ENCODE results near the gene RERE.
A peak's percentile ranks its signal among the peaks of the same experiment; 100 is the strongest.

The RERE gene

DNA sequence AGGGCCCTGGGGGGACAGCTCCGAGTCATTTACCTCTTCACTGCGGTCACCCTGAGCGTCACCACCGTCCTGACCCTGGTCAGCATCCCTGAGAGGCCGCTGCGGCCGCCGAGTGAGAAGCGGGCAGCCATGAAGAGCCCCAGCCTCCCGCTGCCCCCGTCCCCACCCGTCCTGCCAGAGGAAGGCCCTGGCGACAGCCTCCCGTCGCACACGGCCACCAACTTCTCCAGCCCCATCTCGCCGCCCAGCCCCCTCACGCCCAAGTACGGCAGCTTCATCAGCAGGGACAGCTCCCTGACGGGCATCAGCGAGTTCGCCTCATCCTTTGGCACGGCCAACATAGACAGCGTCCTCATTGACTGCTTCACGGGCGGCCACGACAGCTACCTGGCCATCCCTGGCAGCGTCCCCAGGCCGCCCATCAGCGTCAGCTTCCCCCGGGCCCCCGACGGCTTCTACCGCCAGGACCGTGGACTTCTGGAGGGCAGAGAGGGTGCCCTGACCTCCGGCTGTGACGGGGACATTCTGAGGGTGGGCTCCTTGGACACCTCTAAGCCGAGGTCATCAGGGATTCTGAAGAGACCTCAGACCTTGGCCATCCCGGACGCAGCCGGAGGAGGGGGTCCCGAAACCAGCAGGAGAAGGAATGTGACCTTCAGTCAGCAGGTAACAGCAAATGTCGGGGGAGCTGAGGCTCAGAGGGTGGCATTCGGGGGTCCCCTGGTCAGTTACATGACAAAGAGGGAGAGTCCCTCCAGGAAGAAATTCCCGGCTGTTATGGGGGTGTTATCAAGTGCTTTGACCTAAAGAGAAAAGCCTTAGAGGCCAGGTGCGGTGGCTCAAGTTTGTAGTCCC lies 486.9 kb downstream of the RERE start:
- DNase-seq (ENCODE audit: low read depth in 2 of 2), result no peak

DNA sequence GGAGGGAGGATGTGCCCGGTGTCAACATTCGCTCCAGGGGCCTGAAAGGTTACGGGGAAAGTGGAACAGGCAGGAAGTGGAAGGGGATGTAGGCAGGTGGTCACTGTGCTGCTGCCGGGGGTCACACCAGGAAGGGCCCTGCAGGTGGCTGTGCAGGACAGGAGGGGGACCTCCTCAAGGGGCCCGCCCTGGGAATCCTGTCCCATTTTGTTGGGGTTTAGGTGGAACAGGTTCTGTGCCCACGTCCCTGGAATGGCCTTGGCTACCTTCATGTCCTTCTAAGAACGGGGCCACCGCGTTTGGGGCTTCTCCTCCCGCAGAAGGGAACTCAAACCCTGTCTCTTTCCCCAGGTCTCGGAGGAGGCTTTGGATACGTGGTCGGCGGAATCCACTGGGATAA lies 487.6 kb downstream of the RERE start:
- no peak for DNase-seq (ENCODE audit: low read depth in 2 of 2)

DNA sequence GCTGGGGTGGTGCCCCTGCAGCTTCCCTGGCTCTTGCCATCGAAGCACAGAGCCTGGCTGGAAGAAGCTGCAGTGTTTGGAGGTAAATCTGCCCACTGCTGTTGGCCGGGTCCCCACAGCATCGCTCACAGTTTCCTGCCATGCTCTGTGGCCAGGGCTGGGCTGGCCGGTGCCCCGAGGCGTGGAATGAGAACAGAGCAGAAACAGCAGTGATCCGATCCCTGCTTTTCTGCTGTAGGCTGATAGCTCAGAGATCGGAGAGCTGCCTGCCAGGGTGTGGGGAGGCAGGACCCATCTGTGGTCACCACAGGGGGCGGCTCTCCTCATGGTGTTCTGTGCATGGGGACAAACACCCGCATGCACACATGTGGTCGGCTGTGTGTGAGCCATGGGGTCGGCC lies 488.0 kb downstream of the RERE start:
- no peak for DNase-seq (ENCODE audit: low read depth in 2 of 2)

DNA sequence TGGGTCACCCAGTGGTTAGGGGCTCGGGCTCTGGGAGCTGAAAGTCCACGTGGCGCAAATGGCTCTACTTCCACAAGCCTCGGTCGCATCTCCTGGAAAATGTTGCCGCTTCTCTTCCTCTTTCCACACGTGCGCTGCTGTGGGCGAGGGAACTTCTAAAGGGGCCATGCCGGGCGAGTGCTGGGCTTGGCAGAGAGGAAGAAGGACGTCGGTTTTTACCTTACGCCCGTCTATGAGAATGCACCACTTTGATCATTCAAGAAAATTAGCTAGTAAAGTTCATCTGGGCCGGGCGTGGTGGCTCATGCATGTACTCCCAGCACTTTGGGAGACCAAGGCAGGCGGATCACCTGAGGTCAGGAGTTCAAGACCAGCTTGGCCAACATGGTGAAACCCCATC lies 489.2 kb downstream of the RERE start:
- DNase-seq (ENCODE audit: low read depth in 2 of 2), result no peak

DNA sequence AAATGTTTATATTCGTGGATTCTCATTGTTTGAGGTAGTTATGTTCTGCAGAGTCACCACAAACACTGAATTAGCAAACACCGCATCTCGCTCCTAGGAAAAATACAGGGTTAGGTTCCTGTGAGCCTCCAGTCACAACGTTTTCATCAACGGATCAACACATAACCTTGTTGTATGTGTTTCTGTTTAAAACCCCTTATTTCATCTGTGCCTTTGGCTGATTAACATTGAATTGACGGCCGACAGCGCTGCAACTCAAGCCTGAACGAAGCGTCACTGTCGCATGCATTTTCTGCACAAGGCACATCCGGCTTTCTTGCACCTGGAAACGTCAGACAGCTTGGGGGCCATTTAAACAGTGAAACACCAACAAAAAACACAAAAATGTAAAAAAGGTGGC lies 491.2 kb downstream of the RERE start:
- no peak for DNase-seq (ENCODE audit: low read depth in 2 of 2)

DNA sequence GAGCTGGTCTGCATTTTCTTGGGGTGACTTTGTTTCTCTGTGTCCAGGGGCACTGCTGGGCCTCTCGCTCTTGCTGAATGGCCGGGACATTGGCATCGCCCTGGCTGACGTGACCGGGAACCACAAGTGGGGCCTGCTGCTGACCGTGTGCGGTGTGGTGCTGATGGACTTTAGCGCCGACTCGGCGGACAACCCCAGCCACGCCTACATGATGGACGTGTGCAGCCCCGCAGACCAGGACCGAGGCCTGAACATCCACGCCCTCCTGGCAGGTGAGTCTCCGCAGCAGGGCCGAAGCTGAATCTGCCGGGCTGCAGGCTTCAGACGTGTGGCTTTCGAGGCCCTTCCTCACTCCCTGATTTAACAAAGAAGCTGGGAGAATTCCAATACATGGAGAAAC lies 491.7 kb downstream of the RERE start:
- no peak for DNase-seq (ENCODE audit: low read depth in 2 of 2)

DNA sequence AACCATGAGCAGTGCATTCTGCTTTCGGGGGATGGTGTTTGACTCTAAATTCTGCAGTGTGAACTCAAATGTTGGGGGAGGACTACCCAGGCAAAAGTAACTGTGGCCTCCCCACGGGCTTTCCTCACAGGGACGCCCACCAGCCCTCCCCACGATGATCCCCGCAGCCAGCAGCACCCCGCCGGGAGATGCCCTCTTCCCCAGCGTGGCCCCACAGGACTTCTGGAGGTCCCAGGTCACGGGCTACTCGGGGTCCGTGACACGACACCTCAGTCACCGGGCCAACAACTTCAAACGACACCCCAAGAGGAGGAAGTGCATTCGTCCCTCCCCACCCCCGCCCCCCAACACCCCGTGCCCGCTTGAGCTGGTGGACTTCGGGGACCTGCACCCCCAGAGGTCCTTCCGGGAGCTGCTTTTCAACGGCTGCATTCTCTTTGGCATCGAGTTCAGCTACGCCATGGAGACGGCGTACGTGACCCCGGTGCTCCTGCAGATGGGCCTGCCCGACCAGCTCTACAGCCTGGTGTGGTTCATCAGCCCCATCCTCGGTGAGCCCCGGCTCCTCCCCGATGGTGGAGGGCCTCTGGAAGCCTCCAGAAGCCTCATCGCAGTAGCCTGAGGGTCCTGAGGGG lies 493.1 kb downstream of the RERE start:
- no peak for DNase-seq (ENCODE audit: low read depth in 2 of 2)

DNA sequence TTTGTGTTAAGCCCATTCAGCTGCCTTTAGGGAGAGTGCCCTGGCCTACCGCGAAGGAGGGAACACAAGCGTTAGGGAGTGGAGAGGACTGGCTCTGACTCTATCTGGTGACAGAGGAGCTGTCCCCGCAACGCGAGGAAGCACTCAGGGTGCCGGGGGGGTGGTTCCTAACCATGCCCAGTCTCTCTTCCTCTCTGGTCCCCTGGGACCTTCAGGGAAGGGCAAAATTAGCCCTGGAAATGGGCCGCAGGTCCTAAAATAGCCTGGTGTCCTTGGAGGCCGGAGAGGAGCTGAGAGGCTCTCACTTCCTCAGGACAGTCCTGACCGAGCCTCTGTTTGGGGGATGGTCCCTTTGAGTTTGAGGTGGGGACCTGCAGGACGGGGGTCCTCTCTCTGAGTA lies 493.7 kb downstream of the RERE start:
- no peak for DNase-seq (ENCODE audit: low read depth in 2 of 2)

DNA sequence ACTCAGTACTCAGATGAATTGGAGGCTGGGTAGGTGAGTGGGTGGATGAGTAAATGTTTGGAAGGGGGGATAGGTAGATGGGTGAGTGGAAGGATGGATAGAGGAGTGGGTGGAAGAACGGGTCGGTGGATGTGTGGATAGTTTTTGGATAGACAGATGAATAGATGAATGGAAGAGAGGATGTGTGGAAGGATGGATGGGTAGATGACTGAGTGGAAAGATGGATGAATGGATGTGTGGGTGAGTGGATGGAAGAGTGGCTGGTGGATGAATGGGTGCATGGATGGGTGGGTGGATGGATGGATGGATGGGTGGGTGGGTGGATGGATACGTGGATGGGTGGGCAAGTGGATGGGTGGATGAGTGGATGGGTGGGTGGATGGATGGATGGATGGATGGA lies 495.8 kb downstream of the RERE start:
- no peak for DNase-seq (ENCODE audit: low read depth in 2 of 2)

DNA sequence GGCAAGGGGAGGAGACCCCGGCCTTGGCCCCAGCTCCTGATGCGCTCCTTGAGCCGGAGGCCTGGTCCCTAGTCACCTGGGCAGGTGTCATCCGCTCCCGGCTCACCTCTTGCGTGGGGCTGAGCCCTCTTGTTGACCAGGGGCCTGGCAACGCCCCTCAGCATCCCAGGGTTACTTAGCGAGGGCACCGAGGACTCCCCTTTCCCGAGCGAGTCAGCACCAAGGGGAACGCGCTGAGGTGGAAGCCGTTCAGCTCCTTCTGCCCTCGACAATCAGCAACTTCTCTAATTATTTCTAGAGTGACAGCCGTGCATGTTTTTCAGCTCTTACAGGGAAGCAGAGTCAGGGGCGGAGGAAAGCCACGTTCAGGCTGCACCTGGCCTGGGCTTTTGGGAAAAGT lies 499.0 kb downstream of the RERE start:
- DNase-seq (ENCODE audit: low read depth in 2 of 2), result no peak

DNA sequence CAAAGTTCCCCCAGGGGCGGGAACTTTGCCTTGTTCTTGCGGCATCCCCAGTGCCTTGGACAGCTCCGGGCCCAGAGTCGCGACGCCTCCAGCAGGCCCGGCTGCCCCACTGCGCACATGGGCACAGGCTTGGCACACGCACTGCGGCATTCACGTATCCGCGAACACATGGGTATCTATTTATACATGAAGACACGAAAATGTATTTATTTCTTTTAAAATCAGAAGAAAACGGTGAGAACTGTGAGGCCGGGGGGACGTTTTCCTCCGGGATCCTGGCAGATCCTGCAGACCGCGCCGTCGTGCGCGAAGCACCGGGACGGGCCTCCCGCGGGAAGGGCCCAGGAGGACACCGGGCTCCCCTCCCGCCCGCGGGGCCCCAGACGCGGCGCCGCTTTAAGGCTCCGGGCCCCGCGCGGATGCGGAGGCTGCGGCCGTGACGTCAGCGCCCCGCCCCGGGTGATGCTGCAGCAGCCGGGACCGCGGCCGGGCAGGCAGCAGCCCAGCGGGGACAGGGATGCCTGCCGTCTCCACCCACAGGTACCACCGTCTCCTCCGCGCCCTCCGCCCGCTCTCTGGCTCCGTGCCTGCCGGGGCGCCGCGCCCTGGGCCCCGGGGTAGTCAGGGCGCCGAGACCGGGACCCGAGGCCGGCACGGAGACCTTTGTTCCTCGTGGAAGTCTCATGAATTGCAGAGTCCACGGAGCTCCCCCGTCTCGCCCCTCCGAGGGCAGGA lies 499.6 kb downstream of the RERE start, which contains the start of gene SLC45A1:
Gene SLC45A1 (plus strand): TSS at position 468 of the 735 bp plus-strand sequence. CDS start 6,216 bp downstream, outside the sequence.
- DNase-seq (ENCODE audit: low read depth in 2 of 2), result peak; percentile 67 to 84

DNA sequence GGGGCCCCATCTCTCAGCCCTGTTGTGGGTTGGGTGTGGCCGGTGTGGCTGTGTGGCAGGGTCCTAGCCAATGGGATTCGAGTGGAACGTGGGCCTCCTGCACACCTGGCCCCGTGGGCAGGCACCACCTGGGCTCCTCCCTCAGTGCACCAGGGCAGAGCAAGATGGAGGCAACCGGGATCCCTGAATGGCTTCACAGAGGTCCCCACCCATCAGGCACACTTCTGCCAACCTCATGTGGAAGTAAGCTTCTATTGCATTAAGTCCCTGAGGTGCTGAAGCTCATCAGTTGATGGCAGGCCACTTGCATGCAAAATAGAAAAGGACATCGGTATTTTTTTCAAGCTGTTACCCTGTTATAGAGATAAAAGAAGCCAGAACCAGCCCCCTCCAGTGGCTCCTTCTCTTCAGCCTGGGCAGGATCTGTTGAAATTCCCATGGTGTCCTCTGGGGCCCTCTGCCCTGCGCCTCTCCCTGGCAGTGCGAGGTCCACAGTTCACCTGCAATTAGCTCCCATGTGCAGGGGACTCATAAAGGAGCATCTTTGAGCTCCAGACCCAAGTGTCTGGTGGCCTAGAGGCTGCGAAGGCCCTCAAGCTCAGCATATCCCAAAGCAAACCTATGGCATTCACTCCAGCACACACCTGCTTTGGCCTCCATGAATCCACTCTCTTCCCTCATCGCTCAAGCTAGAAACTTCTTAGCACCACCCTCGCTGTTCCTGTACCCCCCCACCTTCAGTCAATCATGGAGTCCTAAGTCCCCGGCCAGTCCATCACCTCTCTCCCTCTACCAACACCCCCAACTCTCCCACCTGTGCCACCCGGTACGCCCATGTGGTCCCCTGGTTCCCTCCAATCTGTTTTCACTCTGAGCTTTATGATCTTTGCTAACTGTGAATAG lies 501.6 kb downstream of the RERE start:
- no peak for DNase-seq (ENCODE audit: low read depth in 2 of 2)

DNA sequence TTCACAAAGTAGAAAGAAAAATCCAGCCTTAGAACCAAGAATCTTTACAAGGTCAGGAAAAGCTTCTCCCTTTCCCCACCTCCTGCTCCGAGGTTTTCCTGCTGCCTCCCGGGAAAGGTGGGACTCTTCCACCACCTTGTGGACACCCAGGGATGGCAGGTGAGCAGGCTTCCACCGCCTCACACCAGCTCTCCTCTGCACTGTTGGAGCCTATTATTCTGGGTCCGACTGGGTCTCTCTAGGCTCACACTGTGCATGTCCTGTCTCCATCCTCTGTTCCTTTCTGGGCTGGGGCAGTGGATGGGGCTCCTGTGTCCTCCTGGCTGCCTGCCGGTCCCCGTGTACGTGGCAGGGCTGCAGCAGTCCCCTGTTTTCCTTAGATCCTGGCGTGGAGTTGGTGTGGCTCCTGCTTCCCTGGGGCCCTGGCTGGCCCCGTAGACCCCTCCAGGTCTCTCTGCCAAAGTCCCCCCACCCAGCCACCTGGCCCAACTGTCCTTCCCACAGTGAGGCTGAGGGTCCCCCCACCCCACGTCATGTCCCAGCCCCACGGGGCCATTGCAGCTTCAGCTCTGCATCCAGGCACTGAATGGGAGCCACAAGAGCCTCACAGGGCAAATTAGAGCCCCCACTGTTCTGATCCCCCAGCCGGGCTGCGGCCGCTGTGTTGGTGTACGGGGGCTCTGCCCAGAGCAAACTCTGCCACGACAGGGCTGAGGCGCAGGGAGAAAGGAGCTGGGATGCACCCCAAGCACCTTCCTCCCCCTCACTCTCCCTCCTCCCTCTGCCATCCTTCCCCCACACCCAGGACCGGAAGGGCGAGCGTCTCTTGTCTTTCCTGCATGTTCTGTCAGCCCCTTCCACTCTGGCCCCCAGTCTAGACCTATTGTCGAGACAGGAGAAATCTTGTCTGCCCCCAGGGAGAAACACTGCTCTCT lies 502.8 kb downstream of the RERE start:
- peak; percentile 23 to 29 for DNase-seq (ENCODE audit: low read depth in 2 of 2)

DNA sequence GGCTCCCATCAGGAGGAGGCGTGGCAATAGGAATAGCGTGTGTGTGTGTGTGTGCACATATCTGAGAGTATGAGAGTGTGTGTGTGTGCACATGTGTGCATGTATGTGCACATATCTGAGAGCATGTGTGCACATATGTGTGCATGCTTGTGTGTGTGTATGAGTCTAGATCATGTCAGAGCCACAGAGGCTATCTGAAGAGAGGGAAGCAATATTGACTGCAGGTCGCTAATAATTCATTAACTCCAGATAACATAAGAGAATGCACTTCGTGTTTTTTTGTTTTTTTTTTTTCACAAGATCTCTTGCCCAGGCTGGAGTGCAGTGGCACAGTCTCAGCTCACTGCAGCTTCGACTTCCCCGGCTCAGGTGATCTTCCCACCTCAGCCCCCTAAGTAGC lies 504.2 kb downstream of the RERE start:
- no peak for DNase-seq (ENCODE audit: low read depth in 2 of 2)

DNA sequence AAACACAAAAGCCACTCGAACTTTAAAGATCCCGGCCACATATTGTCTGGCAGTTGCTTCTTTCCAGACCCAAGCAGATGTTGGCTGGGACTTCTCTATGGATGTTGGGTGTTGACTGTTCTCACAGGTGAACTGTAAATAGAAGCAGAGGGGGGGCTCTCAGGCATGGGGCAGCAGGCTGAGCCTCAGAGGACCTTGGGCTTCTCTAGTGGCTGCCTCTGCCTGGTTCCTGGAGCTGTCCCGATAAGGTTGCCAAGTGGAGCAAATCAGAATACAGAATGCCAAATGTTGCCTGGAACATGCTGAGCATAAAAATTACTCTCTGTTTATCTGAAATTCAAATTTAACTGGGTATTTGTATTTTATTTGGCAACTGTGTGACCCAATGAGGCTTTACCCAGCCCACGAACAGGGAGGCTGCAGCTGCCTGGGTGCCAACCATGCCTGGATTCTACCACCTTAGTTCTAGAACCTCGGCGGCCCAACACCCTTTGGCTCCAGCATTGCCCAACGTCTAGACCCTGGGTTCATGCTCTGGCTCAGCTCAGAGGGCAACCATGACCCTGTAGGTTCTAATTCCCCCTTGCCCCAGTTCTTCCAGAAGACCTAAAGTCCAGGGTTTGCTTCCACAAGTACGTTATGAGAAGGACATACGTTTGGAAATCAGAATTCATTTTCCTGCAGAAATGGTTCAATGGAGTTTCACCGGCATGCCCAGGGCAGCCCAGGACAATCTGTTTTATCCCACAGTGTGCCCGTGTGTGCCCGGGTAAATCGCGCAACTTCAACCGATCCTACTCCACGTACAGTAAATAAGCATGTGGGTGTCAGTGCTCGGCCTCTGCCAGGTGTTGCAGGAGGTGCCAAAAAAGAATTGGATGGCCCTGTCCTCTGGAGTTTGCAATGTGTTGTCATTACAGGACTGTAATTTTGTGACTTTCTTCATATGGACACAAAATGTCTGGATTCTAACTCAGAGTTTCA lies 504.9 kb downstream of the RERE start:
- DNase-seq (ENCODE audit: low read depth in 2 of 2), result no peak

DNA sequence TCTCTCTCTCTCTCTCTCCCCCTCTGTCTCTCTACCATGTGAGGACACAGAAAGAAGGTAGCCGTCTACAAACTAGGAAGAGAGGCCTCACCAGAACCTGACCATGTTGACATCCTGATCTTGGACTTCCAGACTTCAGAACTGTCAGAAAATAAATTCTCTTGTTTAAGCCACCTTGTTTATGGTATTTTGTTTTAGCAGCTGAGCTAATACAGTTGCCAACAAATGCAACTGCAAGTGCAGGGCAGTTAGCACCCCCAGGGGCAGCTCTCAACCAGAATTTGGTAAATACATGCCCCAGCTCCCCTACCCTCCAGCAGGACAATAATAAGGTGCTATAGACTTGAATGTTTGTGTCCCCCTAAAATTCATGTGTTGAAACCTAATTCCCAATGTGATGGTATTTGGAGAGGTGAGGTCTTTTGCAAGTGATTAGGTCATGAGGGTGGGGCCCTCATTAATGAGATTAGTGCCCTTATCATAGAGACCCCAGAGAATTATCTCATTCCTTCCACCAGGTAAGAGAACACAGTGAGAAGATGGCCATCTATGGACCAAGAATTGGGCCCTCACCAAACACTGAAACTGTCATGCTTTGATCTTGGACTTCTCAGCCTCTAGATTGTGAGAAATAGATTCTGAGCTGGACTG lies 506.2 kb downstream of the RERE start:
- no peak for DNase-seq (ENCODE audit: low read depth in 2 of 2)

DNA sequence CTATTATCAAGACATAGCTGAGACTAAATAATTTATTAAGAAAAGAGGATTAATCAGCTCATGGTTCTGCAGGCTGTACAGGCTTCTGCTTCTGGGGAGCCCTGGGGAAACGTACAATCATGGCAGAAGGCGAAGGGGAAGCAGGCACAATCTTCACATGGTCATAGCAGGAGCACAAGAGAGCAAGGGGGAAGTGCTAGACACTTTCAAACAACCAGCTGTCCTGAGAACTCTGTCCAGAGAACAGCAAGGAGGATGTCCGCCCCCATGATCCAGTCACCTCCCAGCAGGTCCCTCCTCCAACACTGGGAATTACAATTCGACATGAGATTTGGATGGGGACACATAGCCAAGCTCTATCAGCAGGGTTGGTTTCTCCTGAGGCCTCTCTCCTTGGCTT lies 509.8 kb downstream of the RERE start:
- DNase-seq (ENCODE audit: low read depth in 2 of 2), result no peak

DNA sequence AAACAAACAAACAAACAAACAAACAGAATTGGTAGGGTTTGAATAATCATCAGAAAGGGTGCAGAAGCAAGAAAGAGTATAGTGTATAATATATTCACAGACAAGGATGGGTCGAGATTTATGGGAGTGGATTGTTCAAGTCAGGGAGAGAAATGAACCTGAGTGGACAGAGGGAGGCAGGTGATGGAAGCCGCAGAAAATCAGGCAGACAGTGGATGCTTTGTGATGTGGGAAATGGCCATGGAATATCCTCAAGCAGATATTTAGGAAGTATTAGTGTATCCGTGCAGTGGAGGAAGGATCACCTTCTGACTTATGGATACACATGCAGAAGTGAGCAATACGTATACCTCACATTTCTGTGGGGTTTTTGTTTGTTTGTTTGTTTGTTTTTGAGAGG lies 513.6 kb downstream of the RERE start:
- no peak for DNase-seq (ENCODE audit: low read depth in 2 of 2)

DNA sequence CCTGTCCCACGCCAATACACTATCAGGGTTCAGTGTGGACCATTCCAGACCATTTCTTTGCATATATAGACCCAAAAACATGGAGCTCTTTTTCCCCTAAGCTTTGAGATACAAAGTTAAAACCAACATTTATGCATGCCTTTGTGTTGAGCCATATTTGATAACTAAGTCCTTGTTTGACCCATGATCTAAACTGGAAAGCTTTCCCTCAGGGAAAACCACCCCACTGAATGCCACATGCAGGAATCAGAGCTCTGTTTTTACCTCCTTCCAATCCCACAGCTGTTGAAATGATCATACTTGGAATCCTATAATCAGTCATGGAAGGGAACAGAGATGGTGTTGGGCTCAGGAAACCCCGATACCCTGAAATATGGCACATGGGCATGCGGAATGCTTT lies 514.3 kb downstream of the RERE start:
- no peak for DNase-seq (ENCODE audit: low read depth in 2 of 2)
